ENCODE measurements around the gene HOXC5.

The HOXC5 gene

GRCh38 chr12:54031480-54031879 is 1.4 kb upstream of the HOXC5 start:
- no peaks in the 10 kb centered on the region for H3K36me3 ChIP-seq (ENCODE audit: control insufficient read depth, insufficient read depth, low read length)
- no peaks in the 10 kb centered on the region for H3K9me3 ChIP-seq (ENCODE audit: control insufficient read depth, insufficient read depth, low read depth, low read length)
- peak overlapping the region; percentile 41; the same call in 1 of the 2 replicates for H3K4me3 ChIP-seq (ENCODE audit: low read depth, low read length)
- peaks cover 33% of the 10 kb centered on the region for H3K4me1 ChIP-seq (ENCODE audit: control insufficient read depth, insufficient read depth, low read length)
- H3K9ac ChIP-seq (ENCODE audit: low read length): peak overlapping the region; percentile 56
- no peak overlapping the region for H3K27ac ChIP-seq (ENCODE audit: low read depth, low read length)
- peaks cover 100% of the 10 kb centered on the region for H3K27me3 ChIP-seq (ENCODE audit: control insufficient read depth, insufficient read depth, low read length)

- Histone ChIP-seq H3K4me1 (ENCODE audit: control insufficient read depth, insufficient read depth, low read length) (peaks cover 33% of the 10 kb centered on the region), H3K4me3 (ENCODE audit: low read depth, low read length) (no peak overlapping the region), H3K27me3 (ENCODE audit: control insufficient read depth, insufficient read depth, low read length) (peaks cover 100% of the 10 kb centered on the region)
Measured at GRCh38 chr12:54032086-54032619, 697 bp upstream of the HOXC5 start.

DNA sequence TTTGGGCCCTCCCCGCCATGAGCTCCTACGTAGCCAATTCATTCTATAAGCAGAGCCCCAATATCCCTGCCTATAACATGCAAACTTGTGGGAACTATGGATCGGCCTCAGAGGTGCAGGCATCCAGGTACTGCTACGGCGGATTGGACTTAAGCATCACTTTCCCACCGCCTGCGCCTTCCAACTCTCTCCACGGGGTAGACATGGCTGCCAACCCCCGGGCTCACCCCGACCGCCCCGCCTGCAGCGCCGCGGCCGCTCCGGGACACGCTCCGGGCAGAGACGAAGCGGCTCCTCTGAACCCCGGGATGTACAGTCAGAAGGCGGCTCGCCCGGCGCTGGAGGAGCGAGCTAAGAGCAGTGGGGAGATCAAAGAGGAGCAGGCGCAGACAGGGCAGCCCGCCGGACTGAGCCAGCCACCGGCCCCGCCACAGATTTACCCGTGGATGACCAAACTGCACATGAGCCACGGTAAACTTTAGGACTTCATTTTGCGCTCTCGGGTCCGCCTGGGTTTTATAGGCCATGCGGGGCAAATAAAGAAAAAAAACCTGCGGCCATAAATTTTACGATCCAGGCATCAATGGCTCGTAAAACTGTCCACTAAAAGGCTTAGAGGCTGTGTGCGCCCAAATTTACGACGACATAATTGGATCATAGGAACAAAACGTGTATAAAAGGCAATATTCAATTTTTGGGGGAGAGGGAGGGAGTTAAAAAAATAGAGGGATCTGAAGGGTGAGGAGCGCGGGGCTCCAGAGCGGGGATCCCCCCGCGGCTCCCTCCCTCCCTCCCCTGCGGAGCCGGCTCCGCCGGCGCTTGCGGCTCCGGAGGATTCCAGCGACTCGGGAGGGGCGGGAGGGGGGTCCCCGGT is 493 bp downstream of the HOXC5 start:
- H3K9me3 ChIP-seq (ENCODE audit: control insufficient read depth, insufficient read depth, low read depth, low read length): no peaks in the 10 kb centered on the region
- peak overlapping the region; percentile 40 for H3K9ac ChIP-seq (ENCODE audit: low read length)
- no peaks in the 10 kb centered on the region for H3K36me3 ChIP-seq (ENCODE audit: control insufficient read depth, insufficient read depth, low read length)
- H3K27ac ChIP-seq (ENCODE audit: low read depth, low read length): no peak overlapping the region
- H3K4me1 ChIP-seq (ENCODE audit: control insufficient read depth, insufficient read depth, low read length): peaks cover 32% of the 10 kb centered on the region
- H3K27me3 ChIP-seq (ENCODE audit: control insufficient read depth, insufficient read depth, low read length): peaks cover 100% of the 10 kb centered on the region
- peak overlapping the region; percentile 24; the same call in 1 of the 2 replicates for H3K4me3 ChIP-seq (ENCODE audit: low read depth, low read length)

More at GRCh38 chr12:54032086-54032619, 697 bp upstream of the HOXC5 start:
- Histone ChIP-seq H3K9ac (ENCODE audit: low read length) (peak overlapping the region; percentile 37), H3K9me3 (ENCODE audit: control insufficient read depth, insufficient read depth, low read depth, low read length) (no peaks in the 10 kb centered on the region), H3K36me3 (ENCODE audit: control insufficient read depth, insufficient read depth, low read length) (no peaks in the 10 kb centered on the region), H3K27ac (ENCODE audit: low read depth, low read length) (no peak overlapping the region)

- peaks cover 100% of the 10 kb centered on the region for H3K27me3 ChIP-seq (ENCODE audit: control insufficient read depth, insufficient read depth, low read length)
- no peak overlapping the region for H3K27ac ChIP-seq (ENCODE audit: low read depth, low read length)
- peaks cover 28% of the 10 kb centered on the region for H3K4me1 ChIP-seq (ENCODE audit: control insufficient read depth, insufficient read depth, low read length)
Measured at GRCh38 chr12:54033980-54034784, 1.3 kb downstream of the HOXC5 start.

DNA sequence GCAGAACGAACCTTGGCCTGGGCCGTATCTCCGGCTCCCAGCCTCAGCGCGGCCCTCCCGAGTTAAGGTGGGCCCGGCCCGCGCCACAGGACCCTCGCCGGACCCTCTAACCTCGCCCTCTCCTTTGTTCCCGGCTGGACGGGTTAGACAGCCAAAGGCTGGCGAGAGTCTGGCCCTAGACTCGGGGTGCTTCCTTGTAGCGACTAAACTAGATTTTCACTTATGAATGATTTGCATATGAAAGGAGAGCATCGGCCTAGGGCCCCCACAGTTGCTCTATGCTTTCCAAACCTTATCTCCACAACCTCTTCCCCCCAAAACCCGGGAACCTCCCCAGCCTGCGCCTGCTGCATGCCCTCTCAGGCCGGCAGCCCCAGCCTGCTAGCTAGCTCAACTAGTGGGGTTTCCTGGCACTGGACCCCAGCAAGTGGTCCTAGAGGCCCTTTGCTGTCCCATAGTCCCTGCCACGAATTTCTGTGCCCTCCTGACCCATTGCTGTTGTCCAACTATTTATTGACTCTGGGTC is 2.0 kb downstream of the HOXC5 start:
- H3K27ac ChIP-seq (ENCODE audit: low read depth, low read length): no peak overlapping the region
- H3K4me3 ChIP-seq (ENCODE audit: low read depth, low read length): peak overlapping the region; percentile 7; the same call in 1 of the 2 replicates
- H3K27me3 ChIP-seq (ENCODE audit: control insufficient read depth, insufficient read depth, low read length): peaks cover 100% of the 10 kb centered on the region
- no peaks in the 10 kb centered on the region for H3K9me3 ChIP-seq (ENCODE audit: control insufficient read depth, insufficient read depth, low read depth, low read length)
- peaks cover 22% of the 10 kb centered on the region for H3K4me1 ChIP-seq (ENCODE audit: control insufficient read depth, insufficient read depth, low read length)
- no peaks in the 10 kb centered on the region for H3K36me3 ChIP-seq (ENCODE audit: control insufficient read depth, insufficient read depth, low read length)
- H3K9ac ChIP-seq (ENCODE audit: low read length): peak overlapping the region; percentile 65

More at GRCh38 chr12:54033980-54034784, 1.3 kb downstream of the HOXC5 start:
- H3K36me3 ChIP-seq (ENCODE audit: control insufficient read depth, insufficient read depth, low read length): no peaks in the 10 kb centered on the region
- H3K9me3 ChIP-seq (ENCODE audit: control insufficient read depth, insufficient read depth, low read depth, low read length): no peaks in the 10 kb centered on the region
- peak overlapping the region; percentile 65 for H3K9ac ChIP-seq (ENCODE audit: low read length)
- peak overlapping the region; percentile 7; the same call in 1 of the 2 replicates for H3K4me3 ChIP-seq (ENCODE audit: low read depth, low read length)

- H3K36me3 ChIP-seq (ENCODE audit: control insufficient read depth, insufficient read depth, low read length): no peaks in the 10 kb centered on the region
- peak overlapping the region; percentile 65 for H3K9ac ChIP-seq (ENCODE audit: low read length)
- no peaks in the 10 kb centered on the region for H3K9me3 ChIP-seq (ENCODE audit: control insufficient read depth, insufficient read depth, low read depth, low read length)
- H3K4me3 ChIP-seq (ENCODE audit: low read depth, low read length): no peak overlapping the region
- peaks cover 100% of the 10 kb centered on the region for H3K27me3 ChIP-seq (ENCODE audit: control insufficient read depth, insufficient read depth, low read length)
- no peak overlapping the region for H3K27ac ChIP-seq (ENCODE audit: low read depth, low read length)
- H3K4me1 ChIP-seq (ENCODE audit: control insufficient read depth, insufficient read depth, low read length): peaks cover 21% of the 10 kb centered on the region
Measured at GRCh38 chr12:54035568-54036264, 2.9 kb downstream of the HOXC5 start.

GRCh38 chr12:54036620-54037359 is 3.9 kb downstream of the HOXC5 start:
- peak overlapping the region; percentile 21; the same call in 1 of the 2 replicates for H3K4me3 ChIP-seq (ENCODE audit: low read depth, low read length)
- peak overlapping the region; percentile 71 for H3K9ac ChIP-seq (ENCODE audit: low read length)
- H3K4me1 ChIP-seq (ENCODE audit: control insufficient read depth, insufficient read depth, low read length): peaks cover 11% of the 10 kb centered on the region
- H3K27ac ChIP-seq (ENCODE audit: low read depth, low read length): no peak overlapping the region
- H3K27me3 ChIP-seq (ENCODE audit: control insufficient read depth, insufficient read depth, low read length): peaks cover 100% of the 10 kb centered on the region
- no peaks in the 10 kb centered on the region for H3K36me3 ChIP-seq (ENCODE audit: control insufficient read depth, insufficient read depth, low read length)
- H3K9me3 ChIP-seq (ENCODE audit: control insufficient read depth, insufficient read depth, low read depth, low read length): no peaks in the 10 kb centered on the region

DNA sequence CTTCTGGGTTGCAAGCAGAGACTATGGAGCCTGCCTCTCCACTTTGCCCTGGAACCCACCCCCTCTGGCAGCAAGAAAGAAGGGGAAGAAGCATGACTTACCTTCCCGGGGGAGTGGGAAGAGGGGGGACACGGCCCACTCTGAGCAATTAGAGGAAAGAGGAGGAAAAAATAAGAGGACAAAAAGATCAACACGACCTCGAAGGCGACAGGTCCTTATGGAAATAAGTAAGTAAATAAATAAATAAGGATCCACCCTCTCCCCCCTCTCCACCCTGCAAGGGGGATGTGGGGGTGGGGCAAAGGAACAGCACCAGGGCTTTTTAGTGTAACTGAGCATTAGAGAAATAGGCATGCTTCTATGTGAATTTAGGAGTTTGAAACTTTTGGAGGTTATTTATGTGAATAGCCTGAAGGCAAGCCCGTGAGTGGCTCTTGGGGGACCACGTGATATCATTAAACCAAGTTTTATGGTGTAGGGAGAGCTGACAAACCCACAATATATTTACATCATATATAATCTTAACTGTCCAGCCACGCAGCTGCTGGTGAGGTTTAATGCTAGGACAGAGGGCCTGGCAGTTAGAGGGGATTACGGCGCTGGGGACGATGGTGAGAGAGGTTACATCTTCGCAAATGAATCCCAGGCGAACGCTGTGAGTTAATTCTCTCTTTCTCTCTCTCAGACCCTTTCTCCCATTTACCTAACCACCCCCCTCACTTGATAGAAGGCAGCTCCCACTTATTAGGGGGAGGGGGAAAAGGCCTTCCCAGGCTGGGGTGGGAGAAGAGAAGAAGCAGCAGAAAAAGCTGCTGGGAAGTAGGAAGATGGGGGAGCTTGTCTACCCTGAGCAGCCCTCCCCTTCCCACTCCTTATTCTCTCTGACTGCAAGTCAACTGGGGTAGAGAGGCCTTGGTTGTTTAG is 4.8 kb downstream of the HOXC5 start:
- peak overlapping the region; percentile 25; the same call in 1 of the 2 replicates for H3K4me3 ChIP-seq (ENCODE audit: low read depth, low read length)
- H3K27ac ChIP-seq (ENCODE audit: low read depth, low read length): no peak overlapping the region
- peaks cover 100% of the 10 kb centered on the region for H3K27me3 ChIP-seq (ENCODE audit: control insufficient read depth, insufficient read depth, low read length)
- no peaks in the 10 kb centered on the region for H3K36me3 ChIP-seq (ENCODE audit: control insufficient read depth, insufficient read depth, low read length)
- no peaks in the 10 kb centered on the region for H3K9me3 ChIP-seq (ENCODE audit: control insufficient read depth, insufficient read depth, low read depth, low read length)
- H3K4me1 ChIP-seq (ENCODE audit: control insufficient read depth, insufficient read depth, low read length): peaks cover 9% of the 10 kb centered on the region
- peak overlapping the region; percentile 71 for H3K9ac ChIP-seq (ENCODE audit: low read length)

DNA sequence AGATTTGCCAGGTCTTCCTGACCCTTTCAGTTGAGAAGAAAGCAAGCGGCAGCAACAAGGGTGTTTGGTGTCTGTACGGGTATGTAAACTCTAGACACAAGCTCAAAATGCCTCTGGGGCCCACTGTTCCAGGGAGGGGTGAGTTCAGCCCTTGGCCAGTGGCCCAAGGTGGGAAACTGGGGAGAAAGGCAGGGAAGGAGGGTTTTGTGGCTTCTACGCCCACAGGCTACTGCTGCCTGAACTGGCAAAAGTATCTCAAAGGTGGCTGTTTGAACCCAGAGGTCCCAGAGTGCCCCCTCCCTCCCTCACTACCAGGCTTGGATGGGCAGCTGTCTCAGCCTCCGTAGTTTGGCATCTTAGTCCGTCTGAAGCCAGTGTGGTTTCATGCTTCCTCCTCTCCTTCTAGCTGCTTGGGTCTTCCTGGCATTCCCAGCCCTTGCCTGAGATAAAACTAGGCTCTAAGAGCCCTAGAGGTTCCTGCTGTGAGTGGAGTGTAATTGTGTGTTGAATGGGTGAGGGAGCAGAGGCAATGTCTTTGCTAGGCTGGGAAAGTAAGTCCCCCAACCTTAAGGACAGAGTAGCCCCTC is 5.5 kb downstream of the HOXC5 start:
- Histone ChIP-seq H3K9ac (ENCODE audit: low read length) (peak overlapping the region; percentile 71), H3K36me3 (ENCODE audit: control insufficient read depth, insufficient read depth, low read length) (no peaks in the 10 kb centered on the region), H3K4me1 (ENCODE audit: control insufficient read depth, insufficient read depth, low read length) (peaks cover 2% of the 10 kb centered on the region), H3K27ac (ENCODE audit: low read depth, low read length) (no peak overlapping the region), H3K9me3 (ENCODE audit: control insufficient read depth, insufficient read depth, low read depth, low read length) (no peaks in the 10 kb centered on the region), H3K4me3 (ENCODE audit: low read depth, low read length) (peak overlapping the region; percentile 25; the same call in 1 of the 2 replicates), H3K27me3 (ENCODE audit: control insufficient read depth, insufficient read depth, low read length) (peaks cover 100% of the 10 kb centered on the region)
